Measurements from ENCODE around the gene HOXD10.
A peak's percentile ranks its signal among the peaks of the same experiment; 100 is the strongest.

HOXD10 gene

GRCh38 chr2:176088048-176088936 lies 28.3 kb upstream of the HOXD10 start:
- DNase-seq, result peak; percentile 48

GRCh38 chr2:176088937-176089842 lies 27.4 kb upstream of the HOXD10 start:
- H3K9me3 Mint-ChIP-seq, result peaks cover 8% of the 10 kb centered on the region
- H3K4me3 Mint-ChIP-seq, result no peak overlapping the region
- no peak for DNase-seq
- H3K36me3 Mint-ChIP-seq (ENCODE audit: low read depth), result no peaks in the 10 kb centered on the region
- H3K27ac Mint-ChIP-seq, result no peak overlapping the region
- peaks cover 21% of the 10 kb centered on the region for H3K4me1 Mint-ChIP-seq (ENCODE audit: low read depth)
- H3K27me3 Mint-ChIP-seq, result peaks cover 93% of the 10 kb centered on the region

More at GRCh38 chr2:176088048-176088936, 28.3 kb upstream of the HOXD10 start:
- no peaks in the 10 kb centered on the region for H3K36me3 Mint-ChIP-seq (ENCODE audit: low read depth)
- peak overlapping the region; percentile 55 for H3K4me3 Mint-ChIP-seq
- H3K4me1 Mint-ChIP-seq (ENCODE audit: low read depth), result peaks cover 13% of the 10 kb centered on the region
- peaks cover 93% of the 10 kb centered on the region for H3K27me3 Mint-ChIP-seq
- H3K9me3 Mint-ChIP-seq, result peaks cover 10% of the 10 kb centered on the region
- no peak overlapping the region for H3K27ac Mint-ChIP-seq

- H3K9me3 Mint-ChIP-seq, result peaks cover 8% of the 10 kb centered on the region
- H3K4me1 Mint-ChIP-seq (ENCODE audit: low read depth), result peaks cover 21% of the 10 kb centered on the region
- H3K4me3 Mint-ChIP-seq, result no peak overlapping the region
- DNase-seq, result no peak
- no peak overlapping the region for H3K27ac Mint-ChIP-seq
- no peaks in the 10 kb centered on the region for H3K36me3 Mint-ChIP-seq (ENCODE audit: low read depth)
- H3K27me3 Mint-ChIP-seq, result peaks cover 93% of the 10 kb centered on the region
Measured at GRCh38 chr2:176089843-176090395, 26.7 kb upstream of the HOXD10 start.

- Mint-ChIP-seq H3K27ac (no peak overlapping the region), H3K4me3 (no peak overlapping the region), H3K36me3 (ENCODE audit: low read depth) (no peaks in the 10 kb centered on the region), H3K27me3 (peaks cover 93% of the 10 kb centered on the region), H3K4me1 (ENCODE audit: low read depth) (peaks cover 21% of the 10 kb centered on the region), H3K9me3 (peaks cover 8% of the 10 kb centered on the region)
- DNase-seq, result no peak
Measured at GRCh38 chr2:176090862-176091261, 25.7 kb upstream of the HOXD10 start.

GRCh38 chr2:176091329-176092258 lies 25.0 kb upstream of the HOXD10 start:
- Mint-ChIP-seq H3K27me3 (peaks cover 93% of the 10 kb centered on the region), H3K9me3 (peaks cover 8% of the 10 kb centered on the region), H3K4me1 (ENCODE audit: low read depth) (peaks cover 25% of the 10 kb centered on the region), H3K27ac (peak overlapping the region; percentile 67), H3K36me3 (ENCODE audit: low read depth) (no peaks in the 10 kb centered on the region), H3K4me3 (peak overlapping the region; percentile 26)
- peak; percentile 32 for DNase-seq

- H3K36me3 Mint-ChIP-seq (ENCODE audit: low read depth), result no peaks in the 10 kb centered on the region
- peaks cover 8% of the 10 kb centered on the region for H3K9me3 Mint-ChIP-seq
- H3K4me3 Mint-ChIP-seq, result peak within 1 kb of the TSS; percentile 26
- DNase-seq, result peak; percentile 35
- peak within 1 kb of the TSS; percentile 67 for H3K27ac Mint-ChIP-seq
- peaks cover 93% of the 10 kb centered on the region for H3K27me3 Mint-ChIP-seq
- H3K4me1 Mint-ChIP-seq (ENCODE audit: low read depth), result peaks cover 34% of the 10 kb centered on the region
Measured at GRCh38 chr2:176092270-176093144, 24.1 kb upstream of the HOXD10 start, which contains the start of gene HOXD13. Gene HOXD13, plus strand, starts transcription at chr2:176092721. Its CDS starts 170 bp downstream, at chr2:176092891.

GRCh38 chr2:176093145-176093897 lies 23.3 kb upstream of the HOXD10 start:
- peaks cover 38% of the 10 kb centered on the region for H3K4me1 Mint-ChIP-seq (ENCODE audit: low read depth)
- peak overlapping the region; percentile 60 for H3K27ac Mint-ChIP-seq
- H3K4me3 Mint-ChIP-seq, result peak overlapping the region; percentile 18
- peak; percentile 35 for DNase-seq
- H3K9me3 Mint-ChIP-seq, result peaks cover 8% of the 10 kb centered on the region
- H3K36me3 Mint-ChIP-seq (ENCODE audit: low read depth), result no peaks in the 10 kb centered on the region
- peaks cover 93% of the 10 kb centered on the region for H3K27me3 Mint-ChIP-seq

GRCh38 chr2:176093898-176094249 lies 22.7 kb upstream of the HOXD10 start:
- peaks cover 93% of the 10 kb centered on the region for H3K27me3 Mint-ChIP-seq
- H3K27ac Mint-ChIP-seq, result peak overlapping the region; percentile 60
- H3K4me3 Mint-ChIP-seq, result no peak overlapping the region
- peaks cover 8% of the 10 kb centered on the region for H3K9me3 Mint-ChIP-seq
- H3K4me1 Mint-ChIP-seq (ENCODE audit: low read depth), result peaks cover 36% of the 10 kb centered on the region
- H3K36me3 Mint-ChIP-seq (ENCODE audit: low read depth), result no peaks in the 10 kb centered on the region
- no peak for DNase-seq

- Mint-ChIP-seq H3K9me3 (peaks cover 8% of the 10 kb centered on the region), H3K36me3 (ENCODE audit: low read depth) (no peaks in the 10 kb centered on the region), H3K4me1 (ENCODE audit: low read depth) (peaks cover 36% of the 10 kb centered on the region), H3K4me3 (no peak overlapping the region), H3K27me3 (peaks cover 93% of the 10 kb centered on the region), H3K27ac (no peak overlapping the region)
- DNase-seq, result peak; percentile 27
Measured at GRCh38 chr2:176094349-176094748, 22.2 kb upstream of the HOXD10 start.

GRCh38 chr2:176095421-176095820 lies 21.2 kb upstream of the HOXD10 start:
- H3K27me3 Mint-ChIP-seq, result peaks cover 91% of the 10 kb centered on the region
- H3K9me3 Mint-ChIP-seq, result peaks cover 8% of the 10 kb centered on the region
- H3K4me3 Mint-ChIP-seq, result no peak overlapping the region
- no peak overlapping the region for H3K27ac Mint-ChIP-seq
- H3K4me1 Mint-ChIP-seq (ENCODE audit: low read depth), result peaks cover 36% of the 10 kb centered on the region
- H3K36me3 Mint-ChIP-seq (ENCODE audit: low read depth), result no peaks in the 10 kb centered on the region
- no peak for DNase-seq

GRCh38 chr2:176096243-176096985 lies 20.2 kb upstream of the HOXD10 start:
- H3K27me3 Mint-ChIP-seq, result peaks cover 91% of the 10 kb centered on the region
- no peak overlapping the region for H3K27ac Mint-ChIP-seq
- no peaks in the 10 kb centered on the region for H3K36me3 Mint-ChIP-seq (ENCODE audit: low read depth)
- no peak for DNase-seq
- peaks cover 36% of the 10 kb centered on the region for H3K4me1 Mint-ChIP-seq (ENCODE audit: low read depth)
- peak overlapping the region; percentile 62 for H3K4me3 Mint-ChIP-seq
- peaks cover 4% of the 10 kb centered on the region for H3K9me3 Mint-ChIP-seq
